Brain microvascular endothelial cell (primary cell): ENCODE measurements around the gene NINJ2.

ENCODE experiments used
- DNase-seq: peaks from one replicate; pipeline ENCODE4 v3.0.0-alpha.2; 2020
- H3K27ac ChIP-seq: fragments of 250-450 bp; sonication (Bioruptor Pico); 2 replicates; pipeline ENCODE4 v1.5.1; 2020; ENCODE audit warnings: mild to moderate bottlenecking, moderate library complexity
- H3K27me3 ChIP-seq: fragments of 250-450 bp; sonication (Bioruptor Pico); replicated peaks from 2 replicates; pipeline ENCODE4 v1.5.1; 2020; ENCODE audit warnings: mild to moderate bottlenecking
- H3K36me3 ChIP-seq: fragments of 250-450 bp; sonication (Bioruptor Pico); replicated peaks from 2 replicates; pipeline ENCODE4 v1.5.1; 2020; ENCODE audit warnings: mild to moderate bottlenecking
- H3K4me3 ChIP-seq: 2 replicates; pipeline ENCODE4 v1.5.1; 2011; ENCODE audit warnings: low read depth, mild to moderate bottlenecking, control low read depth, low read length, moderate library complexity
- in situ Hi-C: cut with HindIII; loops from 2 replicates; pipeline ENCODE4 v1.10.0; 2017; ENCODE audit warnings: low sequenced_read_pairs, low pct_ligation_motif_present
- TF ChIP-seq, protein P1 (sequence below): IDR thresholded peaks from 2 replicates; pipeline ENCODE4 v1.5.1; 2011; ENCODE audit warnings: low read depth, mild to moderate bottlenecking, moderate library complexity, low read length, control low read depth, inconsistent platforms; ENCODE audit errors: missing control alignments

NINJ2 gene

GRCh38 chr12:678747-679712 lies 15.8 kb upstream of the NINJ2 start:
- Histone ChIP-seq H3K36me3 (no peaks in the 10 kb centered on the region), H3K4me3 (no peak overlapping the region), H3K27me3 (no peaks in the 10 kb centered on the region), H3K27ac (no peak overlapping the region)
- TF ChIP-seq, protein P1, sequence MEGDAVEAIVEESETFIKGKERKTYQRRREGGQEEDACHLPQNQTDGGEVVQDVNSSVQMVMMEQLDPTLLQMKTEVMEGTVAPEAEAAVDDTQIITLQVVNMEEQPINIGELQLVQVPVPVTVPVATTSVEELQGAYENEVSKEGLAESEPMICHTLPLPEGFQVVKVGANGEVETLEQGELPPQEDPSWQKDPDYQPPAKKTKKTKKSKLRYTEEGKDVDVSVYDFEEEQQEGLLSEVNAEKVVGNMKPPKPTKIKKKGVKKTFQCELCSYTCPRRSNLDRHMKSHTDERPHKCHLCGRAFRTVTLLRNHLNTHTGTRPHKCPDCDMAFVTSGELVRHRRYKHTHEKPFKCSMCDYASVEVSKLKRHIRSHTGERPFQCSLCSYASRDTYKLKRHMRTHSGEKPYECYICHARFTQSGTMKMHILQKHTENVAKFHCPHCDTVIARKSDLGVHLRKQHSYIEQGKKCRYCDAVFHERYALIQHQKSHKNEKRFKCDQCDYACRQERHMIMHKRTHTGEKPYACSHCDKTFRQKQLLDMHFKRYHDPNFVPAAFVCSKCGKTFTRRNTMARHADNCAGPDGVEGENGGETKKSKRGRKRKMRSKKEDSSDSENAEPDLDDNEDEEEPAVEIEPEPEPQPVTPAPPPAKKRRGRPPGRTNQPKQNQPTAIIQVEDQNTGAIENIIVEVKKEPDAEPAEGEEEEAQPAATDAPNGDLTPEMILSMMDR: no peak
- in situ Hi-C loops: no loop called here
- DNase-seq: no peak

- TF ChIP-seq, protein P1: no peak
- Histone ChIP-seq H3K4me3 (no peak overlapping the region), H3K27me3 (no peaks in the 10 kb centered on the region), H3K27ac (no peak overlapping the region), H3K36me3 (no peaks in the 10 kb centered on the region)
- DNase-seq: no peak
- in situ Hi-C loops: no loop called here
Measured at GRCh38 chr12:675562-675961, 12.3 kb upstream of the NINJ2 start.

DNA sequence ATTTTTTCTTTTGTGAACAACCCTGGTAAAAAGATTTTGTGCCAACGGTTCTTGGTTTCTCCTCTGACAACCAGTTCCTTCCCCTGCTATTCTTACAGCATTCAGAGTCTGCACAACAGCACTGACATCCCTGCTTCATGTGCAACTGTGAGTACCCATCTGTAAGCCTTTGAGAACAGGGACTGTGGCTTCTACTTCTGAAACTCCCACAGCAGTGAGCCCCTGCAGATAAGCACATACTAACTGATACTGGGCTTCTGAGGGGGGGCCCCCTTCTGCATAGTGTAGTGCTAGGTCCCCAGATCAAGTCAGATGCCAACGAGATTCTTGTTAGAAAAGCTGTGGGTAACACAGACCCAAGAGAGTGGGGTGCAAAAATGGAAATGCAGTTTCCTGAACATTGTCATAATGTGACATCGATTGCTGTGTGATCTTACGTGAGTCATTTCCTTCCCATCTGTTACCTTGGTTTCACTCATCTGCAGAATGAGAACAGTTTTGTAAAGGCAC lies 11.1 kb upstream of the NINJ2 start:
- H3K27ac ChIP-seq: no peak overlapping the region
- DNase-seq: no peak
- in situ Hi-C loops: no loop called here
- no peaks in the 10 kb centered on the region for H3K27me3 ChIP-seq
- TF ChIP-seq, protein P1: no peak
- no peak overlapping the region for H3K4me3 ChIP-seq
- H3K36me3 ChIP-seq: no peaks in the 10 kb centered on the region

GRCh38 chr12:673849-674248 lies 10.6 kb upstream of the NINJ2 start:
- DNase-seq: no peak
- in situ Hi-C loops: no loop called here
- H3K27me3 ChIP-seq: no peaks in the 10 kb centered on the region
- no peak overlapping the region for H3K27ac ChIP-seq
- H3K36me3 ChIP-seq: no peaks in the 10 kb centered on the region
- TF ChIP-seq, protein P1: no peak
- no peak overlapping the region for H3K4me3 ChIP-seq

DNA sequence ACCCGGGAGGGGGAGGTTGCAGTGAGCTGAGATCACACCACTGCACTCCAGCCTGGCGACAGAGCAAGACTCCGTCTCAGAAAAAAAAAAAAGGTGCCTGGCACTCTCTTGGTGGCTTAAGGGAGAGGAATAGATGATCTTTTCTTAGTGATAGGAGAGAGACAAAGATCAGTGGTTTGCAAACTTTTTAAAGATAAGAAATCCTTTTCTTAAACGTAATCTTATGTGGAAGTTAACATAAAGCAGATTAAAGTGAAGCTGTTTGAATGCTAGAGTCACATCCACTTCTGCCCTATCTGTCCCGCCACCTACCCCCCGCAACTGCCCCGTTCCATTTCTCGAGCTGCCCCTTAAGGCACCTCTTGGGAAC lies 6.3 kb upstream of the NINJ2 start:
- TF ChIP-seq, protein P1: no peak
- in situ Hi-C loops: no loop called here
- no peak for DNase-seq
- no peaks in the 10 kb centered on the region for H3K36me3 ChIP-seq
- H3K27ac ChIP-seq: no peak overlapping the region
- no peak overlapping the region for H3K4me3 ChIP-seq
- H3K27me3 ChIP-seq: no peaks in the 10 kb centered on the region

DNA sequence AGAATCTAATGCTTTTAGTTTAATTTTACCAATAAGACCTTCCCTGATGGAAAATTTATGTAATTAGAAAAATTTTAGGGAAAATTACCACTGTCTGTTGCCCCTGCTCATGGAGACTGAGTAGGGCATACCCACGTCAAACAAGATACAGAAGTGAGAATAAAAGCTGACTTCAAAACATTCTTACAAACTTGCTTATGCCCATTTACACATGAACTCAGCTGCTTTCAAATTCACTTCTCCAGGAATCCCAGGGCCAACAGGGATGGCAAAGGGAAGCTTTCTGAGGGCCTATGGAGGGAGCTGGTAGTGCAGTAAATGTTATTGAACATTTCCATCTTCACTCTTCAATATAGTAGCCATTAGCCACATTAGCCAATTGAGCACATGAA lies 4.8 kb upstream of the NINJ2 start:
- in situ Hi-C loops: no loop called here
- Histone ChIP-seq H3K27me3 (no peaks in the 10 kb centered on the region), H3K27ac (no peak overlapping the region), H3K36me3 (no peaks in the 10 kb centered on the region), H3K4me3 (no peak overlapping the region)
- DNase-seq: no peak
- TF ChIP-seq, protein P1: no peak
